B cell (primary cell): ENCODE results near the gene NBDY. TPM values are rescaled to one million over a fixed set of nuclear protein-coding genes. Genes with fewer than 3 reads are reported as not detected.
A peak's percentile ranks its signal among the peaks of the same experiment; 100 is the strongest.

Source experiments
- ATAC-seq: fragments of 200-7000 bp; cut with Tn5 transposase; one replicate; pipeline ENCODE4 v1.10.0; 2021; ENCODE audit warnings: low read depth, mild to moderate bottlenecking, moderate number of reproducible peaks, moderate library complexity
- CTCF ChIA-PET: fragments of 350-600 bp; sonication (Branson Sonifier 250); formaldehyde crosslinking; loops from one replicate; lab custom pipeline; 2021; ENCODE audit warnings: antibody characterized with exemption, inconsistent platforms; lab: Charles Lee
- POLR2A ChIA-PET: fragments of 350-600 bp; sonication (Branson Sonifier 250); formaldehyde crosslinking; loops from one replicate; lab custom pipeline; 2021; ENCODE audit warnings: antibody characterized with exemption; lab: Charles Lee
- DNase-seq: peaks from one replicate; pipeline ENCODE4 v3.0.0; 2013
- H2AFZ ChIP-seq: 2 replicates; pipeline ENCODE4 v1.6.1; 2012; ENCODE audit warnings: mild to moderate bottlenecking, low read depth, low read length; ENCODE audit not compliant: insufficient read depth, poor library complexity, severe bottlenecking
- H3K27ac ChIP-seq, 2 donors: 1 replicate in 1 of 2; 2 replicates in 1 of 2; pipeline ENCODE4 v1.5.1; 2012 to 2013; ENCODE audit warnings: low read length in 2 of 2, mild to moderate bottlenecking in 2 of 2, moderate library complexity in 1 of 2
- H3K27me3 ChIP-seq, 4 experiments: fragments of 200-600 bp in 1 of 4; sonication (generic) in 1 of 4; replicated peaks in 1 of 4; 1 replicate in 2 of 4; 2 replicates in 2 of 4; pipeline versions ENCODE4 v1.6.1 to v1.7.0; 2013 to 2016; ENCODE audit warnings: low read length in 3 of 4, mild to moderate bottlenecking in 2 of 4, mixed read lengths in 1 of 4, moderate library complexity in 1 of 4; ENCODE audit not compliant: insufficient read depth in 4 of 4, control insufficient read depth in 3 of 4; ENCODE audit errors: control extremely low read depth in 1 of 4
- H3K36me3 ChIP-seq, 2 experiments: replicated peaks in 1 of 2; 1 replicate in 1 of 2; 2 replicates in 1 of 2; pipeline versions ENCODE4 v1.6.1 to v1.7.1; 2013; ENCODE audit warnings: low read length in 1 of 2; ENCODE audit not compliant: insufficient read depth in 2 of 2, control insufficient read depth in 1 of 2; ENCODE audit errors: control extremely low read depth in 1 of 2, extremely low read depth in 1 of 2
- H3K4me1 ChIP-seq, 2 donors: fragments of 200-600 bp in 1 of 2; sonication (generic) in 1 of 2; 1 replicate in 1 of 2; 2 replicates in 1 of 2; pipeline versions ENCODE4 v1.5.1 to v1.6.1; 2013 to 2017; ENCODE audit warnings: low read length in 2 of 2; ENCODE audit not compliant: control insufficient read depth in 2 of 2, insufficient read depth in 2 of 2
- H3K4me2 ChIP-seq: replicated peaks from 2 replicates; pipeline ENCODE3; 2012; ENCODE audit warnings: mild to moderate bottlenecking, low read depth, low read length; ENCODE audit not compliant: poor library complexity, severe bottlenecking
- H3K4me3 ChIP-seq, 5 experiments: fragments of 200-600 bp in 1 of 5; sonication (generic) in 1 of 5; 1 replicate in 3 of 5; 2 replicates in 2 of 5; pipeline versions ENCODE4 v1.5.1 to v1.7.0; 2011 to 2016; ENCODE audit warnings: low read length in 4 of 5, mild to moderate bottlenecking in 4 of 5, low read depth in 2 of 5, control low read depth in 1 of 5, moderate library complexity in 1 of 5; ENCODE audit not compliant: insufficient read depth in 1 of 5; ENCODE audit errors: control extremely low read depth in 1 of 5, extremely low read depth in 1 of 5
- H3K79me2 ChIP-seq: fragments of 200-600 bp; sonication (generic); one replicate; pipeline ENCODE4 v1.6.0; 2016; ENCODE audit warnings: low read length; ENCODE audit not compliant: control insufficient read depth, insufficient read depth
- H3K9ac ChIP-seq: fragments of 200-600 bp; sonication (generic); 2 replicates; pipeline ENCODE4 v1.6.1; 2017; ENCODE audit warnings: mild to moderate bottlenecking, low read length, moderate library complexity
- H3K9me3 ChIP-seq, 3 donors: one replicate each; pipeline versions ENCODE4 v1.6.1 to v1.7.1; 2013; ENCODE audit warnings: low read length in 2 of 3; ENCODE audit not compliant: control insufficient read depth in 2 of 3, insufficient read depth in 1 of 3; ENCODE audit errors: control extremely low read depth in 1 of 3
- H4K20me1 ChIP-seq: 2 replicates; pipeline ENCODE4 v1.6.0; 2012; ENCODE audit warnings: mild to moderate bottlenecking, low read length; ENCODE audit not compliant: insufficient read depth, control insufficient read depth, poor library complexity, severe bottlenecking
- H3K27ac Mint-ChIP-seq: one replicate; pipeline ENCODE4 v1.8.0; 2021; ENCODE audit warnings: mixed read lengths
- H3K27me3 Mint-ChIP-seq: one replicate; pipeline ENCODE4 v1.8.0; 2021; ENCODE audit warnings: mixed read lengths
- H3K4me1 Mint-ChIP-seq: one replicate; pipeline ENCODE4 v1.8.0; 2021; ENCODE audit warnings: mixed read lengths
- H3K4me3 Mint-ChIP-seq: one replicate; pipeline ENCODE4 v1.8.0; 2021; ENCODE audit warnings: mixed read lengths
- H3K9me3 Mint-ChIP-seq: one replicate; pipeline ENCODE4 v1.8.0; 2022; ENCODE audit warnings: mixed read lengths; ENCODE audit not compliant: insufficient read depth
- EZH2 ChIP-seq: IDR thresholded peaks from 2 replicates; pipeline ENCODE4 v1.6.1; 2012; ENCODE audit warnings: borderline replicate concordance, low read depth, mild to moderate bottlenecking, moderate library complexity, low read length; ENCODE audit not compliant: insufficient read depth, poor library complexity, severe bottlenecking
- WGBS: methylation state at CpG from one replicate; pipeline ENCODE4 v1.1.5; 2013; ENCODE audit warnings: missing lambda C conversion rate; ENCODE audit not compliant: insufficient coverage; 5-methylcytosine and 5-hydroxymethylcytosine counted together
- intact Hi-C: fragments of 100-400 bp; cut with micrococcal nuclease; formaldehyde crosslinking; loops from one replicate; pipeline ENCODE4 v1.10.0; 2022
- polyA plus RNA-seq: library from polyadenylated mRNA; depleted of rRNA; stranded (reverse); fragments of >200 nt; gene quantifications from 2 replicates; pipeline ENCODE4 v1.2.3, GENCODE V29; 2012
- total RNA-seq, 2 donors: library from RNA; stranded (reverse); fragments of 120-200 nt in 1 of 2; gene quantifications; 1 replicate in 1 of 2; 2 replicates in 1 of 2; pipeline versions ENCODE4 v1.2.3 to v1.2.4, GENCODE V29; 2013 to 2022
- TF ChIP-seq, protein P1 (sequence below): fragments of 200-600 bp; IDR thresholded peaks from one replicate; pipeline ENCODE4 v1.8.0; 2022; ENCODE audit warnings: antibody characterized with exemption, mild to moderate bottlenecking

Gene NBDY
- total and polyA plus RNA-seq, 2 donors (not counting 1 experiment from before 2014, with no cell fraction given): 26.7 to 36.5 TPM

DNA sequence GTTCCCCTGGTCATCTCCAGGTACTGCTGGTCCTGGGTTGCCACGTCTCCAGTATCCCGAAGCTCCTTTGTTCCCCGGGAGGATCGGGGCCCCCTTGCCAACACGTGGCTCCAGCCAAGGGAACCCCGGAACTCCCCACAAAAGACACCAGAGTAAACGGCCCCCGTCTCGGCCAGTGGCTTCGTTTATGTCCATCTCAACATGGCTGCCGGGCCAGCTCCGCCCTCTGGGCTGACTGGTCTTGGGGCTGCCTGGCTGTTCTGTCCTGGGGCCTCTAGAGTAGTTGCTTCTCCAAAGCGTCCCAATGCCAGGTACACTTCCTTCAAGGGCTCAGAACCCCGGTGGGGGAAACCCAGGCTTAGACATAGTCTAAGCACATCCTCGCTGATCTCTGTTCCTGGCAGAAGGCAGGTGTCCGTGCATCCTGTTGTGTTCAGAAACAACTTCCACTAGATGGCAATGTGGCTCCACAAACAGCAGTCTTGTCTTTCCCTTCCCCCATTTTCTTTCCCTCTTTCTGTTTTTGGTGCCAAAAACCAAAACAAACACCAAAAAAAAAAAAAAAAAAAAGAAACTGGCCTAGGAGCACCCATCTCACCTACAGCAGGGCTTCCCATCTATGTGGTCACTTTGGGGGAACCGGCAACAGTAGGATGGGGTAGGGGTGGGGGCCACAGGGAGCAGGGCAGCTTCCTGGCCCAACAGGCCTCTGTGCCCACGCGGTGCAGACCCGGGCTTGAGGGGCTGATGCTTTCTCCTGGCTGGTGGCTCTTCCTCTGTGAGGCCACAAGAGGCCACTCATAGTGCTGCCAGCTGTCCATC is 35.3 kb downstream of the NBDY start:
- no peaks in the 10 kb centered on the region for H3K27me3 ChIP-seq
- ChIA-PET CTCF (interaction anchor here (1.1 to 3.9 kb wide), 5 partner anchors 37 to 217 kb away, joined by 3 to 28 read pairs (median 4); partner anchors contain the start of gene NBDY), POLR2A (no interaction called here)
- H3K9ac ChIP-seq: peak overlapping the region; percentile 82
- DNase-seq: peak; percentile 85
- TF ChIP-seq, protein P1, sequence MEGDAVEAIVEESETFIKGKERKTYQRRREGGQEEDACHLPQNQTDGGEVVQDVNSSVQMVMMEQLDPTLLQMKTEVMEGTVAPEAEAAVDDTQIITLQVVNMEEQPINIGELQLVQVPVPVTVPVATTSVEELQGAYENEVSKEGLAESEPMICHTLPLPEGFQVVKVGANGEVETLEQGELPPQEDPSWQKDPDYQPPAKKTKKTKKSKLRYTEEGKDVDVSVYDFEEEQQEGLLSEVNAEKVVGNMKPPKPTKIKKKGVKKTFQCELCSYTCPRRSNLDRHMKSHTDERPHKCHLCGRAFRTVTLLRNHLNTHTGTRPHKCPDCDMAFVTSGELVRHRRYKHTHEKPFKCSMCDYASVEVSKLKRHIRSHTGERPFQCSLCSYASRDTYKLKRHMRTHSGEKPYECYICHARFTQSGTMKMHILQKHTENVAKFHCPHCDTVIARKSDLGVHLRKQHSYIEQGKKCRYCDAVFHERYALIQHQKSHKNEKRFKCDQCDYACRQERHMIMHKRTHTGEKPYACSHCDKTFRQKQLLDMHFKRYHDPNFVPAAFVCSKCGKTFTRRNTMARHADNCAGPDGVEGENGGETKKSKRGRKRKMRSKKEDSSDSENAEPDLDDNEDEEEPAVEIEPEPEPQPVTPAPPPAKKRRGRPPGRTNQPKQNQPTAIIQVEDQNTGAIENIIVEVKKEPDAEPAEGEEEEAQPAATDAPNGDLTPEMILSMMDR: peak; percentile 59
- no peak for TF ChIP-seq EZH2
- peak; percentile 72 for ATAC-seq
- H3K27ac Mint-ChIP-seq: peak overlapping the region; percentile 86
- H3K79me2 ChIP-seq: peaks cover 17% of the 10 kb centered on the region
- peaks cover 50% of the 10 kb centered on the region in 2 donors for H3K4me1 ChIP-seq
- peak overlapping the region; percentile 82 for H3K4me2 ChIP-seq
- peak overlapping the region; percentile 85 for H2AFZ ChIP-seq
- H3K9me3 ChIP-seq: no peaks in the 10 kb centered on the region
- intact Hi-C loops: no loop called here
- peak overlapping the region; percentile 86 to 99 for H3K27ac ChIP-seq
- H3K27me3 Mint-ChIP-seq: no peaks in the 10 kb centered on the region
- H4K20me1 ChIP-seq: no peaks in the 10 kb centered on the region
- no peaks in the 10 kb centered on the region for H3K36me3 ChIP-seq
- no peaks in the 10 kb centered on the region for H3K9me3 Mint-ChIP-seq
- H3K4me1 Mint-ChIP-seq: peaks cover 47% of the 10 kb centered on the region
- H3K4me3 ChIP-seq: peak overlapping the region in 4 of 5 experiments; percentile 11 to 83 (median 71)
- WGBS: 50% methylated on average over 13 of the region's 20 CpGs
- peak overlapping the region; percentile 62 for H3K4me3 Mint-ChIP-seq
